ENCODE results near the gene BBC3.
"Not testable (repeated sequence)": the region's sequence is repeated elsewhere in the genome, so short reads cannot be mapped to it uniquely, and the experiment has no call there.

The BBC3 gene

DNA sequence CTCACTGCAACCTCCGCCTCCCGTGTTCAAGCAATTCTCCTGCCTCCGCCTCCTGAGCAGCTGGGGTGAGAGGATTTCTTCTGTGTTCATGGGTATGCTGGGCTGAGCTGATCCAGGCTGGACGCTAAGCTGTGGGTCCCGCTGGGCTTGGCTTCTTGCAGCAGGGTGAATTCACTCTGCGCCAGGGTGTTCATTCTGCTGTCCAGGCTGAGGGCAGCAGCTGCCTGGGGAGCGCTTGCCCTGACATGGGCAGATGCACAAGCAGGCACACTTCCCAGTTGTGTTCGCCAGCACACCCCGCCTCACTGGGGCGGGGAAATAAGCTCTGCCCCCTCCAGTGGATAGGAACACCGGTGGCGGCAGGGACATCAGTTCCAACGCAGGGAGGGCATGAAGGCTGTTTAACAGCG is 36.4 kb upstream of the BBC3 start:
- DNase-seq (ENCODE audit: low spot score): no peak
- H3K4me3 ChIP-seq: no peak overlapping the region
- H3K27ac ChIP-seq: no peak overlapping the region

DNA sequence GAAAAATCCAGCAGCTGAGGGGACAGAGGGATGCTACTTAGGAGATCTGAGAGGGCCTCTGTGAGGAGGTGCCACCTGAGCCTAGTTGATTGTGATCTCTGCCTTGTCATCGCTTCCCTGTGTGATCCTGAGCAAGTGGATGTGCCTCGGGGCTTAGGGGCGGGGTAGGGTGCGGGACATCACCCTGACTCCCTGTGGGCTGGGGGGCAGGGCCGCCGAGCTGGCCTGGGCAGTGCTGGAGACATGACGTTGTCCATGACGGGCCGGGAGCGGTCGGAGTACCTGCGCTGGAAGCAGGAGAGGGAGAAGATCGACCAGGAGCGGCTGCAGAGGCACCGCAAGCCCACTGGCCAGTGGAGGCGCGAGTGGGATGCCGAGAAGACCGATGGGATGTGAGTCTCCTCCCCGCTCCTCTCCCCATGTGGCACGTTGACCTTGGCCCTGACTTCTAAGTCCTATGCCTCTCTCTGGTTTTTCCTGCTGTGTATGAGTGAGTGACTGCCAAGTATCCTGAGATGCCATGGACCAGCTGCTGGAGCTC is 35.5 kb upstream of the BBC3 start:
- TF ChIP-seq, protein P1, sequence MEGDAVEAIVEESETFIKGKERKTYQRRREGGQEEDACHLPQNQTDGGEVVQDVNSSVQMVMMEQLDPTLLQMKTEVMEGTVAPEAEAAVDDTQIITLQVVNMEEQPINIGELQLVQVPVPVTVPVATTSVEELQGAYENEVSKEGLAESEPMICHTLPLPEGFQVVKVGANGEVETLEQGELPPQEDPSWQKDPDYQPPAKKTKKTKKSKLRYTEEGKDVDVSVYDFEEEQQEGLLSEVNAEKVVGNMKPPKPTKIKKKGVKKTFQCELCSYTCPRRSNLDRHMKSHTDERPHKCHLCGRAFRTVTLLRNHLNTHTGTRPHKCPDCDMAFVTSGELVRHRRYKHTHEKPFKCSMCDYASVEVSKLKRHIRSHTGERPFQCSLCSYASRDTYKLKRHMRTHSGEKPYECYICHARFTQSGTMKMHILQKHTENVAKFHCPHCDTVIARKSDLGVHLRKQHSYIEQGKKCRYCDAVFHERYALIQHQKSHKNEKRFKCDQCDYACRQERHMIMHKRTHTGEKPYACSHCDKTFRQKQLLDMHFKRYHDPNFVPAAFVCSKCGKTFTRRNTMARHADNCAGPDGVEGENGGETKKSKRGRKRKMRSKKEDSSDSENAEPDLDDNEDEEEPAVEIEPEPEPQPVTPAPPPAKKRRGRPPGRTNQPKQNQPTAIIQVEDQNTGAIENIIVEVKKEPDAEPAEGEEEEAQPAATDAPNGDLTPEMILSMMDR (IDR thresholded peaks at IDR 0.05): no peak
- DNase-seq (ENCODE audit: low spot score): no peak
- no peak overlapping the region for H3K4me3 ChIP-seq
- no peak overlapping the region for H3K27ac ChIP-seq

More for the DNA sequence above, 36.4 kb upstream of the BBC3 start:
- TF ChIP-seq, protein P1 (IDR thresholded peaks at IDR 0.05): no peak

DNA sequence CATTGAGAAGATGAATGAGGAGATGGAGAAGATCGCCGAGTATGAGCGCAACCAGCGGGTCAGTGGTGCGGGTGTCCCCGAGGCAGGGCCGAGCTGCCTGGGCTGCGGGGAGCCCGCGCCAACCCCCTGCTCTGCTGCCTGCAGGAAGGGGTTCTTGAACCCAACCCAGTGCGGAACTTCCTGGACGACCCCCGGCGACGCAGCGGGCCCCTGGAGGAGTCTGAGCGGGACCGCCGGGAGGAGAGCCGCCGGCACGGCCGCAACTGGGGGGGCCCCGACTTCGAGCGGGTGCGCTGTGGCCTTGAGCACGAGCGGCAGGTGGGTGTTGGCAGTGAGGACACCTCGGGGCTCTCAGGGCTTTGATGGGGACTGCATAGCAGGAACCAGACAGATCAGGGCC is 33.6 kb upstream of the BBC3 start:
- no peak overlapping the region for H3K27ac ChIP-seq
- DNase-seq (ENCODE audit: low spot score): no peak
- TF ChIP-seq, protein P1 (IDR thresholded peaks at IDR 0.05): no peak
- no peak overlapping the region for H3K4me3 ChIP-seq

DNA sequence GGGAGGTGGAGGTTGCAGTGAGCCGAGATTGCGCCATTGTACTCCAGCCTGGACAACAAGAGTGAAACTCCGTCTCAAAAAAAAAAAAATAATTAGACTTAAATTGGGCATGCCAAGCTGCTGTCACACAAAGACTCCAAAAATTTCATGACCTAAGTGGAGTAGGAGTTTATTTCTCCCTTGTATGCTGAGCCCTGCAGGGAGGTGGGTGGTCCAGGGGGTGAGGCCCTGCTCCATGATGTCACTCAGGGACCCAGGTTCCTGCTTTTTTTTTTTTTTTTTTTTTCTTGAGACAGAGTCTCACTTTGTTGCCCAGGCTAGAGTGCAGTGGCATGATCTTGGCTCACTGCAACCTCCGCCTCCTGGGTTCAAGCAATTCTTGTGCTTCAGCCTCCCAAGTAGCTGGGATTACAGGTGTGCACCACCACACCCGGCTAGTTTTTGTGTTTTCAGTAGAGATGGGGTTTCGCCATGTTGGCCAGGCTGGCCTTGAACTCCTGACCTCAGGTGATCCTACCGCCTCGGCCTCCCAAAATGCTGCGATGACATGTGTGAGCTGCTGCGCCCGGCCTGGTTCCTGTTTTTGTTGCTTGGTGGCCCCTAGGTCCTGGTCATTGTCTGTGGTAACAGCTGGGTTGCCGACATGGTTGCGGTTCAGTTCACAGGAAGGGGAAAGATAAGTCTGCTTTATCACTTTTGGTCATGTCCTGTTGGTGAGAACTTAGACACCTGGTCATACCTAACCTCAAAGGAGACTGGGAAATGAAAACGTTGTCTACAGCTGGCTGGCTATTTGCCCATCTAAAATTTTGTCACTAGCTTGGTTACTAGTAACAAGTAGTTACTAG is 31.2 kb upstream of the BBC3 start:
- H3K4me3 ChIP-seq; H3K27ac ChIP-seq; DNase-seq (ENCODE audit: low spot score): not testable (repeated sequence)

DNA sequence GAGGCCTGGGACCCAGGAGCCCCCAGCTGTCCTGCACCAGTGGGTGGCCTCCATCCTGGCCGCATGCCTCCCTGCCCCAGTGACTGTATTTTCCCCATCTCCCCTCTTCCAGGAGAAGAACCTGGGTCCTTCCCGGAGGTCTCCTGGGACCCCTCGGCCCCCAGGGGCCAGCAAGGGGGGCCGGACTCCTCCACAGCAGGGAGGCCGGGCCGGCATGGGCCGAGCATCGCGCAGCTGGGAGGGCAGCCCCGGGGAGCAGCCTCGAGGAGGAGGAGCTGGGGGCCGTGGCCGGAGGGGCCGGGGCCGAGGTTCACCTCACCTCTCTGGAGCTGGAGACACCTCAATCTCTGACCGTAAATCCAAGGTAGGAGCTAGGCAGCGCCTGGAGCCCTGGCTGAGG is 29.5 kb upstream of the BBC3 start:
- TF ChIP-seq, protein P1 (IDR thresholded peaks at IDR 0.05): no peak
- no peak for DNase-seq (ENCODE audit: low spot score)
- no peak overlapping the region for H3K4me3 ChIP-seq
- no peak overlapping the region for H3K27ac ChIP-seq

DNA sequence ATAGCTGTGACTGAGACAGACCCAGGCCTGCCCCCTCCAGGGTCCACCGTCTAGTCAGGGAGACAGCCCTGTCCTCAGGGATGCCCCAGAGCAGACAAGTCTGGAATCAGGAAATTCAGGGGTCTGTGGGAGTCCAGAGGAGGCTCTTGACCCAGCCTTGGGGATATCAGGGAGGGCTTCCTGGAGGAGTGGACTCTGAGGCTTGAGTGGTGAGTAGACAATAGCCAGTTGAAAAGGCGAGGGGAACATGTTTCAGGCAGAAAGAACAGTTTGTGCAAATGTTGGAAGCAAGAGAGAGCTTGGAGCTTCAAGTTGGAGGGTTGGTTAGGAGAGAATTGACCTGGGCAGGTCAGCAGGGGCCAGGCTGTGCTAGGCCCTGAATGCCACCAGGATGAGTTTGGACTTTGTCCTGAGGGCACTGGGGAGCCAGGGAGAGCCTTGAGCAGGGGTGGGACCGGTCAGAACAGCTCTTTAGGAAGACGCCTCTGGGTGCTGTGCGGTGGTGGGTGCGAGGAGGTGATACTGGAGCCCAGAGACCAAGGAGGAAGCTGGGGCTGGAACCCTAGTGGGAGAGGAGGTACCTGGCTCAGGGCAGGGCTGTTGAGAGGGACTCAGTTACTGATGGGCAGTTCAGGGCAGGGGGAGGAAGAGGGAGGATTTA is 28.0 kb upstream of the BBC3 start:
- TF ChIP-seq, protein P1 (IDR thresholded peaks at IDR 0.05): no peak
- Histone ChIP-seq H3K27ac (peak overlapping the region in 1 of 2 donors; percentile 99), H3K4me3 (no peak overlapping the region)
- no peak for DNase-seq (ENCODE audit: low spot score)

DNA sequence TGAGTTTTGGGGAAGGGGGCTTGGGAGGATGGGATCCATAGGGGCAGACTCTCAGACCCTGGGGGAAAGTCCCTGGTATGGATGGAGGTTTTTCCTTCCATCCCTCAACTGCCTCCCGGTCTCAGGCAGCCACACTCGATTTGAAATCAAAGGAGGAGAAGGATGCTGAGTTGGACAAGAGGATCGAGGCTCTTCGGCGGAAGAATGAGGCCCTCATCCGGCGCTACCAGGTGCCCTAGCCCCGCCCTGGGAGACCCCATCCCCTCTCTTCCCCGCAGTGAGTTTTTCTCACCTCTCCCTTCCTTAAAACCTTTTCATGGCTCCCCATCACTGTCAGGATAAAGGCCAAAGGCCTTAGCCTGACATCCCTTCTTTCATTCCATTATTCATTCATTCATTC is 27.4 kb upstream of the BBC3 start:
- no peak for DNase-seq (ENCODE audit: low spot score)
- H3K27ac ChIP-seq: peak overlapping the region in 1 of 2 donors; percentile 99
- peak overlapping the region; percentile 83 for H3K4me3 ChIP-seq
- TF ChIP-seq, protein P1 (IDR thresholded peaks at IDR 0.05): no peak
